ENCODE results near the gene MIER1. TPM values are rescaled to one million over a fixed set of nuclear protein-coding genes. Genes with fewer than 3 reads are reported as not detected.

MIER1 gene
- total RNA-seq = 28.4 and 29.9 TPM in 2 replicates

DNA sequence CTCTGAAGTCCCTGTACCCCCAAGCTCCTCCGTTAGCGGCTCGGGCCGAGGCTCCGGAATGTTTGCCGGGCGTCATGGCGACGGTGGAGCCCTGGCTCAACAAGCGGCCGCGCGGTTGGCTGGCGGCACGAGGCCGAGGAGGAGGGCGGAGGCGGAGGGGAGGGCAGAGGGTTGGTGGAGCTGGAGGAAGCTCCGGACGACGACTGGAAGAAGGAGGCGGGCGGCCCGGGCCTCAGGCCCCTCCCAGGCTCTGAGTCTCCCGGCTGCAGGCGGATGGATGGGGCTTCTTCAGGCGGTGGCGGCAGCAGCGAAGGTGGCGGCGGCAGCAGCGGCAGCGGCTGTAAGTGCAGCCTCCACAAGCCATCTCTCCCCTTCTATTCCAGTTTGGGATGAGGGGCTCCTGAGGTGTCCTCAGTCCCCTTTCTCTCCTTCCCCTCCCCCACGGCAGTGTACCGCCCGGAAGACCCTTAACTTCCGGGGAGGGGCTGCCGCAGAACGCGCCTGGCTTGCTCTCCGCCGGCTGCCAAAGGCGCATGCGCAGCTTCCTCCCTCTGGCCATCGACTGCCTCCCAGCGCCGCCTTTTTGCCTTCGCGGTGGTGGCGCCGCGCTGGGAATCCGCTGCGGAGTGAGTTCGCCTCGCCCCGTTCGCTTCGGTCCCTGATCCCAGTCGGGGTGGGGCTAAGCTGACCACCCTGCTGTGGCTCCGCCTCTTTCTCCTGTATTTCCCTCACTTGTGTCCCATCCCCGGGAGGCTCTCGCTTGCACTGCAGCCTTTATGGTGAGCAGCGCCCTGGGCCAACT, at the start of gene MIER1, which contains the start of gene DNAI4:
Gene MIER1, plus strand, starts transcription at position 235 of the 802 bp plus-strand sequence. Its CDS starts 39 bp downstream, at position 274.
Gene DNAI4, minus strand, starts transcription at position 101 of the 802 bp plus-strand sequence. Its CDS starts 25 bp downstream, at position 76.

Other genes starting within 250 kb of the MIER1 start
- gene DYNLT5, start 172.5 kb upstream of the MIER1 start, total RNA-seq = 0.43 and 1.1 TPM in 2 replicates
- not detected in 2 replicates for gene INSL5, start 123.7 kb upstream of the MIER1 start, total RNA-seq
- 2.9 and 4.5 TPM in 2 replicates for gene DNAI4, start 134 bp upstream of the MIER1 start, total RNA-seq
- gene SLC35D1, start 129.2 kb downstream of the MIER1 start, total RNA-seq = 3.4 and 5.4 TPM in 2 replicates
- gene C1orf141, start 210.0 kb downstream of the MIER1 start, total RNA-seq = not detected in 2 replicates
- not detected in 2 replicates for gene IL23R, start 241.5 kb downstream of the MIER1 start, total RNA-seq